GM19043 (cell line): ENCODE measurements around the gene CYBC1.

Experiments
- ATAC-seq: cut with Tn5 transposase; IDR thresholded peaks from one replicate; pipeline ENCODE4 v1.9.1; 2021; ENCODE audit warnings: low read depth; ENCODE audit not compliant: unreplicated experiment

CYBC1 gene

DNA sequence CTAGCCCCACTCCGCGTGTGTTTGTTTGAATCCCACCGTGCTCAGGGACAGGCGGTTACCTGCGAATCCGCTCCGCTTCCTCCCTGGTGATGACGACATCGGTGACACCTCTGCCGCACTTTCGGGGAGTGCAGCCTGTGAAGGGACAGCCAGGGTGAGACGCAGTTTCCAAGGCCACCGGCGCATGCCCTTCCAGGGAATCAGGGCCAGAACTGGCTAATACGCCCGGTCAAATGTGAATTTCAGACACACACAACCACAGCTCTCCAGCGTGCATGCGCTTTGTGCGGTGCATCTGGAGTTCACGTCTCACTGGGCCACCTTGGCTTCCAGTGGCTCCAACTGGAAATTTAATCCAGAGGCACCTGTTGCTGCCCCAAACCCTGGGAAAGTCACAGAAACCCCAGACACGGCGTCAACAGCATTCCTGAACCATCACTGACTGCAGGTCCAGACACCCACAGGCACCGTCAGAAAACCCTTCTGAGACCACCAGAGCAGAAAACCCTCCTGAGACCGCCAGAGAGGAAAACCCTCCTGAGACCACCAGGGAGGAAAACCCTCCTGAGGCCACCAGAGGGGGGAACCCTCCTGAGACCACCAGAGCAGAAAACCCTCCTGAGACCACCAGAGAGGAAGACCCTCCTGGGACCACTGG, 39.0 kb downstream of the CYBC1 start:
- no peak for ATAC-seq

DNA sequence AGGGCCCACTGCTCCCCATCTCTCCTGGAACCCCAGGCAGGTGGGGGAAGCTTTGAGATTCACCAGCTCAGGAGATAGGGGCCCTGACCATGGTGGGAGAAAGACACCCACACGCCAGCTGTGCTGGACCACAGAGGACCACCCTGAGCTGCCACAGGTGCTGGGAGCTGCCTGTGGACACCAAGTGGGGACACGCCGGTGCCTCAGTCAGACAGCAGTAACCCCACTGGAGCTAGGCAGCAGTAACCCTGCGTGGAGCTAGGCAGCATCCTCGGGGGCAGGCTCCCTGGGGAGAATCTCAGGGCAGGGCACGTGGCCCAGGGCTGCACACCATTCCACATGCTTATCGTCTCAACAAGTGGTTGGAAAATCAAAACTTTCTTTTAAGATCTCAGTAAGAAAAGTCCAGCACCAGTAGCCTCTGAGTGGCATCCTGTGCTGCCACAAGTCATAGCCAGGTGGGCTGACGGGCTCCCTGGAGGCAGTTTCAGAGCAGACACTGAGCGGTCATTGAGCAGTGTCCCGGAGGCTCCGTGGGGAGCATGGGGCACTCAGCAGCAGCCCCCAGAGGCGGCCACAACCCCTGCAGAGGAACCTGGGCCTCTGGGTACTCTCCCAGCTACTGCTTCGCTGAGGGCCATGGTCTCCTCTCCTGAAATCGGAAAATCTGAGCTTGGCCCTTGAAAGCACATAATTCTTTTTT, 40.4 kb downstream of the CYBC1 start:
- ATAC-seq: no peak

DNA sequence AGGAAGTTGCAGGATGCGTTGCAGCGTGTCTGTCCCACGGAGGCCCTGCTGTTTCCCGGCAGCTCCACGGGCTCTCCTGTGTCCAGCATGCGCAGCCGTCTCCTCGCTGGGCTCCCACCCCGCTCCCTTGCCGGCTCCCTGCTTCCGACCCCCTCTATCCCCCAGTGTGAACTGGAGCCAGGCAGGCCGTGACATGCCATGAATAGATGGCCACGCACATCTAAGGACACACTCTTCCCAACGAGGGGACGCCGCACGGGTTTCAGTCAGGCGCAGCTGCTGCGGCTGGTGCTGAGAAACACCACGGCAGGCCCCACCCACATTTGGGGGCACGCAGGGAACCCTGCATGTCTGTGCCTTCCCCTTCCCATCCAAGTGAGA, 41.6 kb downstream of the CYBC1 start:
- no peak for ATAC-seq

DNA sequence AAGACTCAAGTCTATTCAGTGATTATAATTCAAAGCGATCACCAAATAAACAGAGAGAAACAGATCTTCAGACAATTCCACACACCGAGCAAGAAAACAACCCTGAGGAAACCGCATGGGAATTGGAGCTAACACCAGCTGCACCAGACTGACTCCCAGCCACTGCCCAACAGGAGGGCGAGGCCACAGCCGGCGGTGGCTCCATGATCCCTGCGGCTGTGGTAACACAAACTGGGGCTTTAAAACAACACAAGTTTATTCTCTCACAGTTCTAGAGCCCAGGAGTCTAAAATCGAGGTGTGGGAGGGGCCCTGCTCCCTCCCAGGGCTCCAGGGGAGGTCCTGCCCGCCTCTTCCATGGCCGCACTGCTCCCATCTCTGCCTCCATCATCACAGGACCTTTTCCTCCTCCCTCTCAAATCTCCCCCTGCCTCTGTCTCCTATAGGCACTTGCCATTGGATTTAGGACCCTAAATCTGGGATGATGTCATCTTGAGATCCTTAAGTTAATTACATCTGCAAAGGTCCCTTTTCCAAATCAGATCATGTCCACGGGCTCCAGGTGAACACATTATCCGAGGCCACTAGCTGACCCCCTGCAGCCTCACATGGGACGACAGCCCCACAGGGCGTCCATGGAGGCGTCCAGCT, 42.1 kb downstream of the CYBC1 start:
- no peak for ATAC-seq

DNA sequence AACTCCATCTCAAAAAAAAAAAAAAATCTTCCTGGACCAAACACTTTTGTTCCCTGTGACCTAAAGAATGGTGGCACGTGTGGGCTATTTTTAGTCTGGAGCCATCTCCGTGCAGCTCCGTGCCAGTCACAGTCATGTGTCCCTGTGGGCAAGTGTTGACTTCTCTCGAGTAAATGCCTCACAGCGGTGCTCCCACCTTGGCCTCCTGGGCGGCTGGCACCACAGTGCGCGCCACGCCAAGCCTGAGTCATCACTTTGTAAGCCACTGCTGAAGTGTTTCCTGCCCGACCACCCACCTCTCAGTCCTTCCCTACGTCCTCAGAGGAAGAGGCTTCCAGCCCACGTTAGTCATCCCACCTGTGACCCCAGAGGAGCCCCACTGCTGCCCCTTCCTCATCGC, 43.3 kb downstream of the CYBC1 start:
- ATAC-seq: no peak

DNA sequence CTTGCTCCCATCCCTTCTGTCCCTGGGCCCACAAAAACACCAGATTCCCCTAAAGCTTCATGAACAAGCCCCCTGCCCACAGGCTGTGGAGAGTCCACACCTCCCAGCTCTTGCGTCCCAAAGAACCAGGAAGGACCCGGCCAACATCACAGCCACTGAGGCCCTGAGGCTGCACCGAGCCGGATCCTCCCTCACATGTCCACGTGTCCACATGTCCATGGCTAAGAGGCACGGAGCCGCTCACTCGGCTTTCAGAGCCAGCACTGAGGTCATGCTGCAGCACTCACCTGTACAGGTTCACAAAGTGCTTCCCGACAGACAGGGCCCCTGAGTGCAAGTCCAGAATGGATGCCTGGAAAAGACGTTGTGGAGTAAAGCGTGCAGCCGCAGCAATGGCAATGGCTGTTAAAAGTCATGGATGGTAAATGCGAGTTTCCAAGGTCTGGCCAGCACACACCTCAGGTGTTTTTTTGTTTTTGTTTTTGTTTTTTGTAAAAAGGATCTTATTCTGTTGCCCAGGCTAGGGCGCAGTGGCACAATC, 44.4 kb downstream of the CYBC1 start:
- ATAC-seq: no peak

DNA sequence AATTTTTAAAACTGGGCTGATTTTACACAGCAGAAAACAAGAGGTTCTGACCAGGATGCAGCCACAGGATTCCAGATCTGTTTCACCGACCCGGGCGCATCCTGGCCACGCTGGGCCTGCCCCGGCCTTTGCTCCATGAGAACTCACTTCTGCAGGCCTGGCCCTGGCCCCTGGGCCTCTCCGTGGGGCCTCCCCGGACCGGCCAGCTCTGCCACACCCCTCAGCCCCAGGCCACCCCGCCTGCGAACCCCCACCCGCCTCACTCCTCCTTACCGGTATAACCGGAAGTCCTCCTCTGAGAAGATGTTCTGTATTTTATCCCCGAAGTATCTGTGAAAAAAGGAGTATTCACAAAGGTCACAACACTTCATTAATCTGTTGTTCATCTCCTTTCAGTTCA, 45.5 kb downstream of the CYBC1 start:
- no peak for ATAC-seq

DNA sequence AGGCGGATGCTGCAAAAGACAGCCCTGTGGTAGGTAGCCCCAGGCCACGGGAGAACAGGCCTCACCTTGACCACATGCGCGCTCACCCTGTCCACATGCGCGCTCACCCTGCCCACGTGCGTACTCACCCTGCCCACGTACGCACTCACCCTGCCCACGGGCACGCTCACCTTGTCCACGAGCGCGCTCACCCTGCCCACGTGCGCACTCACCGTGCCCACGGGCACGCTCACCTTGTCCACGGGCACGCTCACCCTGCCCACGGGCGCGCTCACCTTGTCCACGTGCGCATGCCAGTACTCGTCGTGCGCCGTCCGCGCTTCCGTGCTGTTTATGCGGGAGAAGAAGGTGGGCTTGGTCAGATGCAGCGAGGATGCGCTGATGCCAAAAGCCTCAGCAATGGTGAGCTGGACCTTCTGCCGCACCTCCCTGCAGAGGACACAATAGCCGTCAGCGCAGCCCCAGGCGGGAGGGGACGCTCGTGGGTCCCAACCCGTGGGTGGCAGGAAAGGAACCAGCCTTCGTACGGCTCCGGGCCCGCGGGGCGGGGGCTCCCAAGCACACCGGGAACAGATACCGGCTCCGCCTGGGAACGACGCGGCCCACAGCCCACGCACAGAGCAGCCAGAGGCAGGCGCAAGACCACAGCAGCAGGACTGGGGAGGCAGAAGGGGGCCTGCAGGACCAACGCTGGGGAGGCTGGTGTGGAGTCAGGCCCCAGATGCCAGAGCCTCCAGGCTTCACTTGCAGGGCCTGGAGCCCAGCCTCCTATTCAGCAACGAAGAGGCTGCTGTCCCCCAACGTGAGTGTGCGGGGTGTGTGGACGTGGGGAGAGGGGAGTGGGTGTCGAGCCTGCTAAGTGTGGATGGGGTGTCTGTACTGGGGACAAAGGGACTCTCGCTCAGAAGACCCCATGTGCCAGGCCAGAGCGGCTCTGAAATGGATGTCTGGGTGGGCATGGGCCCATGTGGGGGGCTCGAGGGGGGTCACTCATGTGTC, 46.6 kb downstream of the CYBC1 start:
- no peak for ATAC-seq

DNA sequence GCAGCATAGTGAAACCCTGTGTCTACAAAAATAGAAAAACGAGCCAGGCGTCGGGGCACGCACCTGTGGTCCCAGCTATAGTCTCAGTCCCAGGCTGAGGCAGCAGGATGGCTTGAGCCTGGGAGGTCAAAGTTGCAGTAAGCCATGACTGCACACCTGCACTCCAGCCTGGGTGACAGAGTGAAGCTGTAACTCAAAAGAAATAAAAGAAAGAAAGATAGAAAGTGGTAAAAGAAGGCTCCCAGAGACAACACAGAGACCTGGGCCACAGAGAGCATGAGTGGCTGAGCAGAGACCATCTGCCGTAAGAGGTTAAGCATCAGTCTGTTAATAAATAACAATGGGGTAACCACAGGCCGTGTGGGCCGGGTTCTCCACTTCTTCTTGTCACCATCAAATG, 47.7 kb downstream of the CYBC1 start:
- ATAC-seq: peak; percentile 80

DNA sequence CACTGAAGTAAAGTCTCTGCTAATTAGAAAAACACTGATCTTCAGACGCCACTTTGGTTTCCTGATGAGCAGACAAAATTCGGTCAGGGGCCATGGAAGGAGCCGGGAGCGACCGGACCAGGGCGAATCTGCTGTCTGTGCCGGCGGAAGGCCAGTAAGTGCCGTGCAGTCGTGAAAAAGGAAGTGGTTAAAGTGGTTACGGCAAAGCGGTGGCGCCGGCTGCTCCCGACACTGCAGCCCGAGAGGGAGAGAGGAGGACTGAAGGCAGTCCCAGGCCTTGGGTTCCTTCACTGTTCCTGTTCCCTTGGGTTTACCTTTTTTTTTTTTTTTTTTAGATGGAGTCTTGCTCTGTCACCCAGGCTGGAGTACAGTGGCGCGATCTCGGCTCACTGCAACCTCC, 49.7 kb downstream of the CYBC1 start:
- no peak for ATAC-seq

DNA sequence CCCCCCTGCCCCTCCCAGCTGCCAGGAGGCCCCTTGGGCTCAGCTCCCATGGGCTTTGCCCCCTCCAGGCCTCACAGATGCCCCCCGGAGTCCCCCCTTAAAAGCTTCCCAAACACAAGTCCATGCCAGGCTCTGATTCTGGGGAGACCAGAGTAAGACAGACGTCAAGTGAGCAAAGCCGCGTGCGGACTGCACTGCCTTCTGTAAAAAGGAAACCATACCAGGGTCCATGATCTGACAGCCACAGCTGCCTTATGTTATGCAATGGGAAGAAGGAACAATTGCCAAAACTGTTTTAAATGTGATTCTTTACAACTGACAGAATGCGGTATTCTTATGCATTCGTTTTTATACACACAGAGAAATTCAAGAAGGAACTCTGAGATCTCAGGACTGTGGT, 50.3 kb downstream of the CYBC1 start:
- no peak for ATAC-seq

DNA sequence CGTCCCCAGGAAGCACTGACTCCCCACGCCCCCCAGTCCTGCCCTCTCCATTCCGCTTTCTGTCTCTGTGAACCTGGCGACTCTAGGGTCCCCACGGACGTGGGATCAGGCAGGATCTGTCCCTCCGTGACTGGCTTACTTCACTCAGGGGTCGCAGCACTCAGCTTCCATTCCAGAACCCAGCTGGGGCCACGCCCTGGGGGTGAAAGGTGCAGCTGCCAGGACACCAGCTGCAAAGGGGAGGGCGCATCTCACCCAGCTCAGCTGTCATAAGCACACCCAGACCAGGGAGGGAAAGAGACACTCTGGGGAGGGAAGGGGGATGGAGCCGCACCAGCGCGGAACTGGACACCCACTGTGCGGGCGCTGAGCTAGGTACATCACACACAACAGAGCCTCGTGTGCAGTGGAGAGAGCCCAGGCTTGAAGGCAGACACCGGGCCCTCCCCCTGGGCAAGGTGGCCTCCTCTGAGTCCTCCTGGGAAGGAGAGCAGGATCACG, 50.9 kb downstream of the CYBC1 start:
- ATAC-seq: no peak

DNA sequence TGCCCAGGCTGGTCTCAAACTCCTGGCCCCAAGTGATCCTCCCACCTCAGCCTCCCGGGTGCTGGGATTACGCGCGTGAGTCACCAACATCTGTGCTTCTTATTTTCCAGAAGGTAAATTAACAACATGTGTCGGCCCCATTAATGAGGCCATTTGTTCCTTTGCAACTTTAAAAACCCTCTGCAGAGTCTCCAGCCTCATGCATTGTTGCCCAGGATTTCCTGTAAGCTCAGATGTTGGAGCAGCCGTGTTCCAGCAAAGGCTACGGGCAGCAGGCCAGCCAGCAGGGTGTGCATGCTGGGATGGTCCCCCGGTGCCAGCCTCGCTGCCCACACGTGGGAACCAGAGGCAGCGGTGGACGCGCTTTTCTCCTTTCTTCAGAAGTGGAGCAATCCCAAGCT, 51.5 kb downstream of the CYBC1 start:
- ATAC-seq: no peak

DNA sequence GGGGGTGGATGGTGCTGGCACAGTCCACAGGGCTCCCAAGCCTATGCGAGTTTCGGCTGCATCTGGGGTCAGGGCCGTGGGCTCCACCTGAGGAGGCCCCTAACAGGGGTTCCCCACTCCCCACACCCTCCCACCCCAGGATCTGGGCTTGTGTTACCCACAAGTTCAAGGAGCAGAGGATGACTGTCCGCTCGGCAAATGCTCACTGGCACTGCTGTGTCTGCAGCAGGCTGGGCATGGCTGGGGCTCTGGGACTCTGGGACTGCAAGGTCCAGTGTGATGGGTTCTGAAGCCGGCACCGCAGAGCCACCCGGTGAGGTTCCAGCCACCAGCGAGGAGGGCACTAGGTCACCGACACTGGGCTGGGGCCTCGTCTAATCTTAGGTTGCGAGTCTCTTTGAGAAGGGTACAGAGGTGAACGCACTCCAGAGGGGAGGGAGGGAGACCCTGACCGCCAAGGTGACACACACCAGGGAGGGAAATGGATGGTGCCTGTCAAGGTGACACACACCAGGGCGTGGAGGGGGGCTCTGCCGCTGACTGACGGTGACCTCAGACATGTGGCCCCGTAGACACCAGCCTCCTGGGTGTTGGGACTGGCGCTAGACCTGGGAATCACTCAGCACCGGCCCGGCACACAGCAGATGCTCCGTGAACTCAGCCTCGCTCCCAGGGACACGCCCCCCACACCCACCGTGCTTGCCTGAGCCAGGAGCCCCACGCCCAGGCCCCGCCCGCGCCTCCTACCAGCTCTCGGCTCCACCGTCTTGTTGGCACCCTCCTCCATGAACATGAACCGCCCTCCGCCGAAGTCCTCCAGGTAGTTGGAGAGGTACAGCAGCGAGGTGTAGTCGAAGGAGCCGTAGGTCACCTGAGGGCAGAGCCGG, 52.9 kb downstream of the CYBC1 start:
- no peak for ATAC-seq

DNA sequence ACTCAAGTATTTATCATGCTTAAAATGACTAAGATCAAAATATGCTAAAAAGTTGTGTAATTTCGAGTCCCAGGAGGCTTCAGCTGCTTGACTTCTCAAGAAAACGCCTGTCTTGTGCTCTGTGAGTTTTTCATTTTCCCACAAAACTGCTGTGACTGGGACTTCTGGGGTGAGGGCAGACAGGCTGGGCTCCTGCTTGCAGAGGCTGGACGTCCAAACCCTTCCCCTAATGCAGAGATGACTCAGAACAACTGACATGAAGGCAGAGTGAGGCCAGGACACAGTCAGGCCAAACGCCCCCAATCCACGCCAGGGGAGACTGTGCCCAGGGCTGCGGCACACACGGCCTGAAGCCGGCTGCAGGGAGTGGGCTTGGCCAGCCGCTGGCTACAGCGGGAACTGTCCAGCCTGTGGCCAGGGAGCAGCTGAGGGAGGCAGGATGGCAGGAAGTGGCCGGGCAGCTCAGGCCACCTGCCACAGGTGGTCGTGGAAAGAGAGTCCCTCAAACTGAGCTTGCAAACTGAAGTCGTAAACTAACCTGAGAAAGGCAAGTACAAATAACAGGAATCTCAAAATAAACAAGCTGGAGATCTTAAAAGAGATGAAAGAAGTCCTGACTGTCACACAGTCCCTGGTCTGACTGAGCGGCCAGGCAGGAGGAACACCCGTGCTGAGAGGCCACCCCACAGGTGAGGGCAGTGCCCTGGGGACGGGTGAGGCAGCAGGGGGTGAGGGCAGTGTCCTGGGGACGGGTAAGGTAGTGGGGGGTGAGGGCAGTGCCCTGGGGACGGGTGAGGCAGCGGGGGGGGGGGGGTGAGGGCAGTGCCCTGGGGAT, 53.7 kb downstream of the CYBC1 start:
- ATAC-seq: no peak

DNA sequence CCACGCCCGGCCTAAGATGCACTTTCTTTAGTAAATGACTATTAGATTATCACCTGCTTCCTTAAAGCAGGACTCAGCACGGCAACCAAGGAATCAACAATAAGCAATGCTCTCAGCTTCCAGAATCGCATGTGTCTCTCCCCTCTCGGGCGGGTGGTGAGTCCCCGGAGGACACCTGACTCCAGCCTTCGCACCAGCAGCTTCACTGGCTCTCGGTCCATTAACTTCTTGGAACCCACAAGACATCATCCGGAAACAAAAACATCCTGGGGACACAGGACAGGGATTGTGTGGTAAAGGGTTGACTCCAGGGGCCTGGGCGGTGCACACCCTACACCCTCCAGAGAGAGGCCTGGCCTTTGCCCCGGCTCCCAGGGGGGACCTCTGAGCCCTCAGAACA, 56.3 kb downstream of the CYBC1 start:
- no peak for ATAC-seq

DNA sequence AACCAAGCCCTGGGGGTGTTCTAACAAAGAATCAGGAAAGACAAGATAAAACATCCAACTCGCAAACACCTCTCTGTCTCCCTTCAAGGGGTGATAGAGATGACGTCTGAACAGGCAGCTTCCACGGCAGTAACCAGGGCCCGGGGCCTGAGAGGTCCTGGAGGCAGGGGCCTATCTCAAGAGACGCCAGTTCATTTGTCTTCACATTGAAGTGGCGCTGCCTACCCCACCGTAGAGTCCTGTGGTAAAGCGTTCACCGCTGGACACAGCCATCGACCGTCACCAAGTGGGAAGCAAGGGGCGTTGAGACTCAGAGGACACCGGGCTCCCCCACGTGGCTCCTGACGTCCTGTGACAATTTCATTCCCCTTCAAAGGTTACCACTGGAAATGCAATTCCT, 57.6 kb downstream of the CYBC1 start:
- ATAC-seq: no peak
